Naive thymus-derived CD8-positive, alpha-beta T cell (primary cell): Measurements from ENCODE around the gene ZNF414. TPM values are rescaled to one million over a fixed set of nuclear protein-coding genes. Genes with fewer than 3 reads are reported as not detected.

Experiments used
- ATAC-seq, 2 donors: fragments of 150-1000 bp; cut with Tn5 transposase in 1 of 2; sonication (Bioruptor Pico), chemical (Tn5 transposase) in 1 of 2; 1 replicate in 1 of 2; 2 replicates in 1 of 2; pipeline ENCODE4 v1.10.0; 2021; ENCODE audit warnings: mild to moderate bottlenecking in 2 of 2, moderate library complexity in 2 of 2
- POLR2A ChIA-PET: fragments of 350-600 bp; sonication (Branson Sonifier 250); formaldehyde crosslinking; loops from one replicate; lab custom pipeline; 2021; ENCODE audit warnings: antibody characterized with exemption; lab: Charles Lee
- DNase-seq, 10 donors: peaks; one replicate each; pipeline versions ENCODE4 v3.0.0 to v3.0.0-alpha.2; 2020 to 2022
- H3K27ac Mint-ChIP-seq, 10 donors: one replicate each; pipeline ENCODE4 v1.8.0; 2020 to 2022; ENCODE audit warnings: mild to moderate bottlenecking in 10 of 10, mixed read lengths in 10 of 10, moderate library complexity in 4 of 10, inconsistent platforms in 1 of 10
- H3K27me3 Mint-ChIP-seq, 5 donors: one replicate each; pipeline ENCODE4 v1.8.0; 2021 to 2022; ENCODE audit warnings: mixed read lengths in 5 of 5
- H3K36me3 Mint-ChIP-seq, 3 donors: one replicate each; pipeline ENCODE4 v1.8.0; 2020 to 2022; ENCODE audit warnings: mixed read lengths in 3 of 3, mild to moderate bottlenecking in 2 of 3, inconsistent platforms in 1 of 3
- H3K4me1 Mint-ChIP-seq, 4 donors: one replicate each; pipeline ENCODE4 v1.8.0; 2021 to 2022; ENCODE audit warnings: mixed read lengths in 4 of 4
- H3K4me3 Mint-ChIP-seq, 10 donors: one replicate each; pipeline ENCODE4 v1.8.0; 2020 to 2022; ENCODE audit warnings: mild to moderate bottlenecking in 10 of 10, mixed read lengths in 10 of 10, moderate library complexity in 6 of 10, inconsistent platforms in 1 of 10
- H3K9me3 Mint-ChIP-seq, 9 donors: one replicate each; pipeline ENCODE4 v1.8.0; 2020 to 2022; ENCODE audit warnings: mixed read lengths in 9 of 9, mild to moderate bottlenecking in 3 of 9, inconsistent platforms in 1 of 9, moderate library complexity in 1 of 9
- polyA plus RNA-seq, 3 donors: library from polyadenylated mRNA; unstranded; fragments of 300-500 nt; fragmentation: Illumina TruSeq; gene quantifications; one replicate each; pipeline ENCODE4 v1.2.3, GENCODE V29; 2021
- total RNA-seq, 8 experiments: library from RNA in 2 of 8; stranded (reverse) in 2 of 8; gene quantifications; one replicate each; pipeline ENCODE4 v1.2.3 and lab custom pipeline; 2021 to 2026

Gene ZNF414
- total and polyA plus RNA-seq, 5 experiments from 2014 or later: 15.2 to 73.1 (median 34.2) TPM

- DNase-seq (no peak), ATAC-seq (no peak)
- H3K27ac Mint-ChIP-seq: peak overlapping the region in 8 of 10 donors; percentile 31 to 63 (median 48)
- peaks cover 5 to 50% (median 15%) of the 10 kb centered on the region in 3 donors for H3K36me3 Mint-ChIP-seq
- no peaks in the 10 kb centered on the region for H3K27me3 Mint-ChIP-seq
- H3K4me3 Mint-ChIP-seq: peak overlapping the region in 1 of 10 donors; percentile 16
- H3K9me3 Mint-ChIP-seq: no peaks in the 10 kb centered on the region
- H3K4me1 Mint-ChIP-seq: peaks cover 34 to 59% (median 47%) of the 10 kb centered on the region in 4 donors
- POLR2A ChIA-PET: interaction anchor here (3.7 kb wide), 1 partner anchor 24 kb away, joined by 37 read pairs; the partner anchor contains the start of gene ZNF414
These were observed 24.2 kb downstream of the ZNF414 start for GRCh38 chr19:8489561-8490394.

GRCh38 chr19:8488365-8488764 lies 25.6 kb downstream of the ZNF414 start:
- POLR2A ChIA-PET: interaction anchor here (2.2 to 4.3 kb wide), 5 partner anchors 18 to 91 kb away, joined by 16 to 69 read pairs (median 28); partner anchors contain the start of genes MYO1F and ZNF414
- Mint-ChIP-seq H3K27me3 (no peaks in the 10 kb centered on the region), H3K4me1 (peaks cover 31 to 52% (median 41%) of the 10 kb centered on the region in 4 donors), H3K4me3 (peak overlapping the region in 5 of 10 donors; percentile 66 to 86 (median 84)), H3K9me3 (no peaks in the 10 kb centered on the region), H3K36me3 (peaks cover 5 to 65% (median 17%) of the 10 kb centered on the region in 3 donors), H3K27ac (peak overlapping the region; percentile 79 to 94 (median 92))
- ATAC-seq (no peak), DNase-seq (no peak)

GRCh38 chr19:8487137-8487851 lies 26.7 kb downstream of the ZNF414 start:
- H3K4me1 Mint-ChIP-seq: peaks cover 34 to 56% (median 45%) of the 10 kb centered on the region in 4 donors
- DNase-seq (peak in 9 of 10 donors; percentile 49 to 85 (median 70)), ATAC-seq (peak; percentile 90 to 91)

GRCh38 chr19:8486661-8487136 lies 27.3 kb downstream of the ZNF414 start:
- Mint-ChIP-seq H3K27me3 (no peaks in the 10 kb centered on the region), H3K4me1 (peaks cover 34 to 60% (median 49%) of the 10 kb centered on the region in 4 donors), H3K36me3 (peaks cover 5 to 80% (median 17%) of the 10 kb centered on the region in 3 donors), H3K27ac (peak overlapping the region; percentile 79 to 94 (median 92)), H3K9me3 (no peaks in the 10 kb centered on the region), H3K4me3 (peak overlapping the region in 9 of 10 donors; percentile 61 to 86 (median 82))
- POLR2A ChIA-PET: interaction anchor here (0.5 to 4.3 kb wide), 15 partner anchors 10 to 167 kb away, joined by 3 to 69 read pairs (median 3); partner anchors contain the start of genes HNRNPM, MYO1F, PRAM1 and RAB11B
- DNase-seq (no peak), ATAC-seq (no peak)

More at GRCh38 chr19:8487137-8487851, 26.7 kb downstream of the ZNF414 start:
- H3K4me3 Mint-ChIP-seq: peak overlapping the region; percentile 48 to 86 (median 78)
- no peaks in the 10 kb centered on the region for H3K9me3 Mint-ChIP-seq
- H3K27me3 Mint-ChIP-seq: no peaks in the 10 kb centered on the region
- peaks cover 5 to 75% (median 17%) of the 10 kb centered on the region in 3 donors for H3K36me3 Mint-ChIP-seq
- POLR2A ChIA-PET: interaction anchor here (0.5 to 4.3 kb wide), 16 partner anchors 9 to 167 kb away, joined by 3 to 69 read pairs (median 3); partner anchors contain the start of genes HNRNPM, MYO1F, PRAM1 and RAB11B
- peak overlapping the region; percentile 79 to 94 (median 92) for H3K27ac Mint-ChIP-seq

- Mint-ChIP-seq H3K27ac (peak overlapping the region in 8 of 10 donors; percentile 53 to 93 (median 86)), H3K9me3 (no peaks in the 10 kb centered on the region), H3K36me3 (peaks cover 5 to 87% (median 17%) of the 10 kb centered on the region in 3 donors), H3K4me1 (peaks cover 41 to 68% (median 59%) of the 10 kb centered on the region in 4 donors), H3K4me3 (peak overlapping the region in 6 of 10 donors; percentile 26 to 82 (median 43)), H3K27me3 (no peaks in the 10 kb centered on the region)
- DNase-seq (no peak), ATAC-seq (no peak)
- POLR2A ChIA-PET: interaction anchor here (0.5 to 4.3 kb wide), 9 partner anchors 9 to 97 kb away, joined by 3 to 69 read pairs (median 8); partner anchors contain the start of genes HNRNPM, MYO1F and PRAM1
These were observed 28.2 kb downstream of the ZNF414 start for GRCh38 chr19:8485561-8486371.

- ATAC-seq: no peak
- no peak for DNase-seq
These were observed 29.6 kb downstream of the ZNF414 start for GRCh38 chr19:8484331-8484894.

GRCh38 chr19:8483165-8483564 lies 30.8 kb downstream of the ZNF414 start:
- Mint-ChIP-seq H3K4me3 (peak overlapping the region in 3 of 10 donors; percentile 56 to 77 (median 65)), H3K27ac (peak overlapping the region; percentile 23 to 91 (median 74)), H3K4me1 (peaks cover 41 to 77% (median 69%) of the 10 kb centered on the region in 4 donors), H3K27me3 (no peaks in the 10 kb centered on the region), H3K9me3 (no peaks in the 10 kb centered on the region), H3K36me3 (peaks cover 5 to 84% (median 17%) of the 10 kb centered on the region in 3 donors)
- DNase-seq: no peak
- ATAC-seq: no peak
- POLR2A ChIA-PET: interaction anchor here (1.0 to 2.9 kb wide), 5 partner anchors 11 to 128 kb away, joined by 3 to 11 read pairs (median 4); partner anchors contain the start of gene ZNF414

More at GRCh38 chr19:8484331-8484894, 29.6 kb downstream of the ZNF414 start:
- POLR2A ChIA-PET: interaction anchor here (0.6 to 4.3 kb wide), 3 partner anchors 9 to 95 kb away, joined by 3 to 69 read pairs (median 11); partner anchors contain the start of gene MYO1F
- peaks cover 5 to 86% (median 17%) of the 10 kb centered on the region in 3 donors for H3K36me3 Mint-ChIP-seq
- peak overlapping the region in 3 of 10 donors; percentile 22 to 93 (median 52) for H3K27ac Mint-ChIP-seq
- no peak overlapping the region for H3K4me3 Mint-ChIP-seq
- H3K9me3 Mint-ChIP-seq: no peaks in the 10 kb centered on the region
- H3K4me1 Mint-ChIP-seq: peaks cover 41 to 72% (median 64%) of the 10 kb centered on the region in 4 donors
- H3K27me3 Mint-ChIP-seq: no peaks in the 10 kb centered on the region

GRCh38 chr19:8482696-8483095 lies 31.3 kb downstream of the ZNF414 start:
- peaks cover 5 to 84% (median 17%) of the 10 kb centered on the region in 3 donors for H3K36me3 Mint-ChIP-seq
- peak overlapping the region; percentile 23 to 93 (median 78) for H3K27ac Mint-ChIP-seq
- peak overlapping the region in 3 of 10 donors; percentile 56 to 77 (median 65) for H3K4me3 Mint-ChIP-seq

GRCh38 chr19:8481616-8482015 lies 32.4 kb downstream of the ZNF414 start:
- peak overlapping the region in 9 of 10 donors; percentile 27 to 82 (median 72) for H3K4me3 Mint-ChIP-seq
- peak overlapping the region; percentile 75 to 93 (median 87) for H3K27ac Mint-ChIP-seq
- DNase-seq (no peak), ATAC-seq (no peak)
- no peaks in the 10 kb centered on the region for H3K27me3 Mint-ChIP-seq
- peaks cover 32 to 76% (median 67%) of the 10 kb centered on the region in 4 donors for H3K4me1 Mint-ChIP-seq
- POLR2A ChIA-PET: interaction anchor here (0.6 to 2.9 kb wide), 10 partner anchors 12 to 145 kb away, joined by 3 to 11 read pairs (median 5); partner anchors contain the start of genes HNRNPM and ZNF414
- no peaks in the 10 kb centered on the region for H3K9me3 Mint-ChIP-seq
- H3K36me3 Mint-ChIP-seq: peaks cover 0 to 79% (median 10%) of the 10 kb centered on the region in 3 donors

More at GRCh38 chr19:8482696-8483095, 31.3 kb downstream of the ZNF414 start:
- Mint-ChIP-seq H3K4me1 (peaks cover 41 to 77% (median 69%) of the 10 kb centered on the region in 4 donors), H3K27me3 (no peaks in the 10 kb centered on the region), H3K9me3 (no peaks in the 10 kb centered on the region)
- POLR2A ChIA-PET: interaction anchor here (0.8 to 2.9 kb wide), 9 partner anchors 11 to 134 kb away, joined by 3 to 11 read pairs (median 5); partner anchors contain the start of gene ZNF414
- DNase-seq (no peak), ATAC-seq (no peak)

GRCh38 chr19:8481201-8481600 lies 32.8 kb downstream of the ZNF414 start:
- Mint-ChIP-seq H3K27ac (peak overlapping the region; percentile 75 to 93 (median 87)), H3K36me3 (peaks cover 0 to 77% (median 8%) of the 10 kb centered on the region in 3 donors), H3K9me3 (no peaks in the 10 kb centered on the region), H3K27me3 (no peaks in the 10 kb centered on the region), H3K4me1 (peaks cover 33 to 76% (median 67%) of the 10 kb centered on the region in 4 donors), H3K4me3 (peak overlapping the region; percentile 27 to 82 (median 72))
- DNase-seq (peak in 2 of 10 donors; percentile 29 to 30), ATAC-seq (peak; percentile 53 to 71)
- POLR2A ChIA-PET: interaction anchor here (0.6 to 3.3 kb wide), 9 partner anchors 13 to 185 kb away, joined by 3 to 17 read pairs (median 5); partner anchors contain the start of genes HNRNPM and ZNF414
